ENCODE results near the gene RNF220.

Gene RNF220

GRCh38 chr1:44584167-44584566 lies 179.1 kb downstream of the RNF220 start:
- ChIA-PET CTCF (interaction anchor here (1.6 to 2.5 kb wide), 2 partner anchors 11 to 13 kb away, joined by 6 to 14 read pairs; no protein-coding TSS in a partner anchor), POLR2A (no interaction called here)
- Histone ChIP-seq H3K4me1 (ENCODE audit: control insufficient read depth, insufficient read depth, low read length) (no peaks in the 10 kb centered on the region), H3K27ac (ENCODE audit: extremely low read depth, low read depth, low read length) (no peak overlapping the region), H3K36me3 (ENCODE audit: control insufficient read depth in 2 of 2, insufficient read depth in 1 of 2, low read length in 2 of 2) (no peaks in the 10 kb centered on the region), H3K9me3 (ENCODE audit: control insufficient read depth, insufficient read depth, low read depth, low read length) (no peaks in the 10 kb centered on the region), H3K4me3 (ENCODE audit: low read depth, low read length) (no peak overlapping the region)
- TF ChIP-seq HOXD13 (CRISPR knock-in tag; IDR thresholded peaks at IDR 0.05; ENCODE audit: borderline replicate concordance) = no peak
- no peak for TF ChIP-seq ZNF433 (tag by site-specific recombination; IDR thresholded peaks at IDR 0.05; ENCODE audit: low read depth)
- TF ChIP-seq ZNF596 (tag by site-specific recombination; IDR thresholded peaks at IDR 0.05) = no peak
- TF ChIP-seq BCL11B (tag by site-specific recombination; IDR thresholded peaks at IDR 0.05; ENCODE audit: low read depth) = no peak
- TF ChIP-seq ZNF776 (tag by site-specific recombination; IDR thresholded peaks at IDR 0.05; ENCODE audit: borderline replicate concordance) = no peak
- no peak for TF ChIP-seq ELK4 (IDR thresholded peaks at IDR 0.05; ENCODE audit: borderline replicate concordance, low read depth, low read length)
- peak; percentile 38 for TF ChIP-seq PRDM10 (tag by site-specific recombination; IDR thresholded peaks at IDR 0.05)
- TF ChIP-seq ZNF335 (tag by site-specific recombination; conservative IDR thresholded peaks at IDR 0.05) = no peak
- peak; percentile 86; the same call in 1 of the 2 replicates for TF ChIP-seq PRDM6 (tag by site-specific recombination; IDR thresholded peaks at IDR 0.05)
- no peak for TF ChIP-seq ZNF621 (tag by site-specific recombination; IDR thresholded peaks at IDR 0.05)
- no peak for TF ChIP-seq ZSCAN5A (tag by site-specific recombination; IDR thresholded peaks at IDR 0.05)
- TF ChIP-seq ZNF510 (tag by site-specific recombination; IDR thresholded peaks at IDR 0.05; ENCODE audit: insufficient replicate concordance) = no peak
- no peak for TF ChIP-seq KLF1 (tag by site-specific recombination; IDR thresholded peaks at IDR 0.05)
- TF ChIP-seq ZNF521 (tag by site-specific recombination; IDR thresholded peaks at IDR 0.05) = no peak
- peak; percentile 27; the same call in 1 of the 2 replicates for TF ChIP-seq WT1 (tag by site-specific recombination; IDR thresholded peaks at IDR 0.05)
- peak; percentile 85 for TF ChIP-seq FEZF1 (tag by site-specific recombination; IDR thresholded peaks at IDR 0.05)
- TF ChIP-seq ZNF214 (tag by site-specific recombination; IDR thresholded peaks at IDR 0.05; ENCODE audit: borderline replicate concordance) = no peak
- TF ChIP-seq PRDM4 (tag by site-specific recombination; IDR thresholded peaks at IDR 0.05) = peak; percentile 68
- TF ChIP-seq ZNF416 (tag by site-specific recombination; IDR thresholded peaks at IDR 0.05) = no peak
- no peak for TF ChIP-seq ZNF785 (tag by site-specific recombination; IDR thresholded peaks at IDR 0.05)
- no peak for TF ChIP-seq ZSCAN4 (tag by site-specific recombination; IDR thresholded peaks at IDR 0.05)
- no peak for TF ChIP-seq ZNF558 (tag by site-specific recombination; IDR thresholded peaks at IDR 0.05)
- no peak for TF ChIP-seq ZSCAN23 (tag by site-specific recombination; IDR thresholded peaks at IDR 0.05)
- TF ChIP-seq ZNF701 (tag by site-specific recombination; IDR thresholded peaks at IDR 0.05) = no peak
- TF ChIP-seq ZBTB48 (tag by site-specific recombination; IDR thresholded peaks at IDR 0.05) = no peak
- no peak for TF ChIP-seq ZNF391 (tag by site-specific recombination; IDR thresholded peaks at IDR 0.05; ENCODE audit: borderline replicate concordance, low read depth)
